Measurements from ENCODE around the gene CNN1.

DNA sequence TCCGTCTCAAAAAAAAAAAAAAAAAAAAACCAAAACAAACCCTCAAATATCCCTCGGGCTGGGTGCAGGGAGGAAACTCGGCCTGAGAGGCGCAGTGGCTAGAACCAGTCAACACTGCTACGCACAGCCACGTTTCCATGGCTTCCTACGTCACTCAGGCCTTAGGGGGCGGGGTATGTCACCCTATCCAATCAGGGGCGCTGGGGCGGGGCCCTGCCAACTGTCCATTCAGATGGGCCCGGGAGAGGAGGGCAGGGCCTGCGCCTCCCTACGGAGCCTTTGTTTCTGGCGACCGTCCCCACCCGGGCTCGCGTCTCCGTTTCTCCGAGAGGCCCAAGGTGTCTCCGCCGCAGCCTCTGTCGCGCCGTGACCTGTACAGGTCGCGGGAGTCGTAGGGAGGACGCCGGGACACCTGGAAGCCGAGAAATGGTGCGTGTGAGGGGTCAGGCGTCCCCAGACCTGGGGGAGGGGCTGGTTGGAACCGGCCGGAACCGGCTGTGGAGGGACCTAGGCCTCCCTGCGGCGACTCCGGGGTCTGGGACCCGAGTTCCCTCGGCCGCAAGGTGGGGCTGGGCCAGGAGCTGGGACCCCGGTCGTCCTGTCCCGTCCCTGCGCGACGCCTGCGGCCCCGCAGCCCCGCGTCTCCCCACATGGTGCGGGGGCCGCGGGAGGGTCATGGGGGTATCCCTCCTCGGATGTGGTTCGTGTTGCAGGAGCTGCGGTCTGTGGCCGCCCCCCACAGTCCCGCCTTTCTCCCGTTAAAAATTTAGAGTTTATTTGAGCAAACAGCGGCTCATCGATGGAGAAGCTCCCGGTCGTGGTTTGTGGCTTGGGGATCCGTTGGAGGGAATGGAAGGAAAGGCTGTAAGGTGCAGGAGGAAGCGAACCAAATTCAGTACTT lies 58.8 kb downstream of the CNN1 start, which contains the start of gene ZNF627:
- TF ChIP-seq, protein P1, sequence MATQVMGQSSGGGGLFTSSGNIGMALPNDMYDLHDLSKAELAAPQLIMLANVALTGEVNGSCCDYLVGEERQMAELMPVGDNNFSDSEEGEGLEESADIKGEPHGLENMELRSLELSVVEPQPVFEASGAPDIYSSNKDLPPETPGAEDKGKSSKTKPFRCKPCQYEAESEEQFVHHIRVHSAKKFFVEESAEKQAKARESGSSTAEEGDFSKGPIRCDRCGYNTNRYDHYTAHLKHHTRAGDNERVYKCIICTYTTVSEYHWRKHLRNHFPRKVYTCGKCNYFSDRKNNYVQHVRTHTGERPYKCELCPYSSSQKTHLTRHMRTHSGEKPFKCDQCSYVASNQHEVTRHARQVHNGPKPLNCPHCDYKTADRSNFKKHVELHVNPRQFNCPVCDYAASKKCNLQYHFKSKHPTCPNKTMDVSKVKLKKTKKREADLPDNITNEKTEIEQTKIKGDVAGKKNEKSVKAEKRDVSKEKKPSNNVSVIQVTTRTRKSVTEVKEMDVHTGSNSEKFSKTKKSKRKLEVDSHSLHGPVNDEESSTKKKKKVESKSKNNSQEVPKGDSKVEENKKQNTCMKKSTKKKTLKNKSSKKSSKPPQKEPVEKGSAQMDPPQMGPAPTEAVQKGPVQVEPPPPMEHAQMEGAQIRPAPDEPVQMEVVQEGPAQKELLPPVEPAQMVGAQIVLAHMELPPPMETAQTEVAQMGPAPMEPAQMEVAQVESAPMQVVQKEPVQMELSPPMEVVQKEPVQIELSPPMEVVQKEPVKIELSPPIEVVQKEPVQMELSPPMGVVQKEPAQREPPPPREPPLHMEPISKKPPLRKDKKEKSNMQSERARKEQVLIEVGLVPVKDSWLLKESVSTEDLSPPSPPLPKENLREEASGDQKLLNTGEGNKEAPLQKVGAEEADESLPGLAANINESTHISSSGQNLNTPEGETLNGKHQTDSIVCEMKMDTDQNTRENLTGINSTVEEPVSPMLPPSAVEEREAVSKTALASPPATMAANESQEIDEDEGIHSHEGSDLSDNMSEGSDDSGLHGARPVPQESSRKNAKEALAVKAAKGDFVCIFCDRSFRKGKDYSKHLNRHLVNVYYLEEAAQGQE (IDR thresholded peaks at IDR 0.05; ENCODE audit: insufficient read depth in 1 of 2, low read depth in 2 of 2, low read length in 2 of 2): no peak
- TF ChIP-seq POLR2AphosphoS5 (IDR thresholded peaks at IDR 0.05; ENCODE audit: low read depth, low read length) (peak; percentile 96), TAF1 (IDR thresholded peaks at IDR 0.05; ENCODE audit: borderline replicate concordance, insufficient read depth, low read length) (peak; percentile 86)

Measured in PFSK-1 (cell line).